GM19468 (cell line): ENCODE results near the gene RTN4RL1.

Experiments used
- ATAC-seq: cut with Tn5 transposase; IDR thresholded peaks from one replicate; pipeline ENCODE4 v1.9.1; 2021; ENCODE audit warnings: mild to moderate bottlenecking, moderate library complexity, moderate number of reproducible peaks; ENCODE audit not compliant: unreplicated experiment; ENCODE audit errors: extremely low read depth

RTN4RL1 gene

DNA sequence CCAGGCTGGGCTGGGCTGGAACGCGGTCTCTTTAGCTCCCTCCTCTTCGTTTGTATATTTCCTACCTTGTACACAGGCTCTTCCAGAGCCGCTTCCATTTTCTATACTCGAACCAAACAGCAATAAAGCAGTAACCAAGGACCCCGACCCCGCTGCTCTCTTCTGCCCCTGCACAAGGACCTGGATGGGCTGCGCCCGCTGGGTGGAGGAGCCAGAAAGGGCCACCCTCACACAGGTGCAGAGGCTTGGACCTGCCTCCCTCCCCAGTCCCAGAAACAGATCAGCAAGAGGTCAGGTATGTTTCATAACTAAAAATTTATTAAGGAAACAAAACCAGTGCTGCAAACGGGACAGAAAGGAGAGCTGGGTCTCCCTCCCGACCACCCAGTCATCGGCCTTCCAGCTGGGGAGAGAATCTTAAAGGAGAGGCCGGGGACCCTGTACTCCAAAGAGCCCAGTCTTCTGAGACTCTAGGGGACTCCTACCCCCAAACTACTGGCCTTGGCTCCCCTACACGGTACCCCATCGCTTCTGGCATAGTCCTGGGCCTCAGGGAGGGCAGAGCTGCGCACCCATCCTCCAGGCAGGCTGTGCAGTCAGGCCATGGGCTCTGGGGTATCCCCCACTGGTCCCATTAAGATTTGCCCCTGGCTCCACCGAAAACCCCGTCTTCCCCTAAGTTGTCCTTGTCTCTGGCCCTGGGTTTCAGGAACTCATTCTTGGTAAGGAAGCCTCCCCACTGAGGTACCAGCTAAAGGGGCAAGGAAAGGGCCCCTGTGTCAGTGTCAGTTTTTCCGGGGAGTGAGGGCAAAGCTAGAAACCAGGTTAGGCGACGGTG lies 34.6 kb upstream of the RTN4RL1 start:
- no peak for ATAC-seq

DNA sequence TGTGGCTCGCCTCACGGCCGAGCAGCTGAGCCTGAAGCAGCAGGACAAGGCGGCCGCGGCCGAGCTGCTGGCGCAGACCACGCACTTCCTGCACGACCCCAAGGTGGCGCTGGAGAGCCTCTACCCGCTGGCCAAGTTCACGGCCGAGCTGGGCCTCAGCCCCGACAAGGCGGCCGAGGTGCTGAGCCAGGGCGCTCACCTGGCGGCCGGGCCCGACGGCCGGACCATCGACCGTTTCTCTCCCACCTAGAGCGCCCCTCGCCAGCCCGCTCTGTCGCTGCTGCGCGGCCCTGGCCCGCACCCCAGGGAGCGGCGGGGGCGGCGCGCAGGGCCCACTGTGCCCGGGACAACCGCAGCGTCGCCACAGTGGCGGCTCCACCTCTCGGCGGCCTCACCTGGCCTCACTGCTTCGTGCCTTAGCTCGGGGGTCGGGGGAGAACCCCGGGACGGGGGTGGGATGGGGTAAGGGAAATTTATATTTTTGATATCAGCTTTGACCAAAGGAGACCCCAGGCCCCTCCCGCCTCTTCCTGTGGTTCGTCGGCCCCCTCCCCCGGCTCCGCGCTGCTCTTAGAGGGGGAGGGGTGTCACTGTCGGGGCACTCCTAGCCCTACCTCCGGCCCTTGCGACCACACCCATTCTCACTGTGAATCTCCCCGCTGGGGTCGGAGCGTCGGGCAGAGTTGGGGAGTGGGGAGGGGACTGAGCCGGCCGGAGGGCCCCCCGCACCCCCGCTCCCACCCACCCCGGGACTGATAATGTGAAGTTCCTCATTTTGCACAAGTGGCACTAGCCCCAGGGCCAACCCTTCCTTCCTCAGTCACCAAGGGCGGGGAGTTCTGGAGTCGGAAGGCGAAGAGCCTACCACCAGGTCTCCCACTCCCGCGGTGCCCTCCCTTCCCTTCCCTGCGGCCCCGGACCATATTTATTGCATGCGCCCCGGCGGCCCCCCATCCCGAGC lies 33.7 kb upstream of the RTN4RL1 start:
- no peak for ATAC-seq

DNA sequence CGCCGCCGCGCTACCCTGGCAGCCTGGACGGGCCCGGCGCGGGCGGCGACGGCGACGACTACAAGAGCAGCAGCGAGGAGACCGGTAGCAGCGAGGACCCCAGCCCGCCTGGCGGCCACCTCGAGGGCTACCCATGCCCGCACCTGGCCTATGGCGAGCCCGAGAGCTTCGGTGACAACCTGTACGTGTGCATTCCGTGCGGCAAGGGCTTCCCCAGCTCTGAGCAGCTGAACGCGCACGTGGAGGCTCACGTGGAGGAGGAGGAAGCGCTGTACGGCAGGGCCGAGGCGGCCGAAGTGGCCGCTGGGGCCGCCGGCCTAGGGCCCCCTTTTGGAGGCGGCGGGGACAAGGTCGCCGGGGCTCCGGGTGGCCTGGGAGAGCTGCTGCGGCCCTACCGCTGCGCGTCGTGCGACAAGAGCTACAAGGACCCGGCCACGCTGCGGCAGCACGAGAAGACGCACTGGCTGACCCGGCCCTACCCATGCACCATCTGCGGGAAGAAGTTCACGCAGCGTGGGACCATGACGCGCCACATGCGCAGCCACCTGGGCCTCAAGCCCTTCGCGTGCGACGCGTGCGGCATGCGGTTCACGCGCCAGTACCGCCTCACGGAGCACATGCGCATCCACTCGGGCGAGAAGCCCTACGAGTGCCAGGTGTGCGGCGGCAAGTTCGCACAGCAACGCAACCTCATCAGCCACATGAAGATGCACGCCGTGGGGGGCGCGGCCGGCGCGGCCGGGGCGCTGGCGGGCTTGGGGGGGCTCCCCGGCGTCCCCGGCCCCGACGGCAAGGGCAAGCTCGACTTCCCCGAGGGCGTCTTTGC lies 32.8 kb upstream of the RTN4RL1 start:
- no peak for ATAC-seq

DNA sequence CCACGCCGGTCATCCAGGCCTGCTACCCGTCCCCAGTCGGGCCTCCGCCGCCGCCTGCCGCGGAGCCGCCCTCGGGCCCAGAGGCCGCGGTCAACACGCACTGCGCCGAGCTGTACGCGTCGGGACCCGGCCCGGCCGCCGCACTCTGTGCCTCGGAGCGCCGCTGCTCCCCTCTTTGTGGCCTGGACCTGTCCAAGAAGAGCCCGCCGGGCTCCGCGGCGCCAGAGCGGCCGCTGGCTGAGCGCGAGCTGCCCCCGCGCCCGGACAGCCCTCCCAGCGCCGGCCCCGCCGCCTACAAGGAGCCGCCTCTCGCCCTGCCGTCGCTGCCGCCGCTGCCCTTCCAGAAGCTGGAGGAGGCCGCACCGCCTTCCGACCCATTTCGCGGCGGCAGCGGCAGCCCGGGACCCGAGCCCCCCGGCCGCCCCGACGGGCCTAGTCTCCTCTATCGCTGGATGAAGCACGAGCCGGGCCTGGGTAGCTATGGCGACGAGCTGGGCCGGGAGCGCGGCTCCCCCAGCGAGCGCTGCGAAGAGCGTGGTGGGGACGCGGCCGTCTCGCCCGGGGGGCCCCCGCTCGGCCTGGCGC lies 32.1 kb upstream of the RTN4RL1 start:
- no peak for ATAC-seq

DNA sequence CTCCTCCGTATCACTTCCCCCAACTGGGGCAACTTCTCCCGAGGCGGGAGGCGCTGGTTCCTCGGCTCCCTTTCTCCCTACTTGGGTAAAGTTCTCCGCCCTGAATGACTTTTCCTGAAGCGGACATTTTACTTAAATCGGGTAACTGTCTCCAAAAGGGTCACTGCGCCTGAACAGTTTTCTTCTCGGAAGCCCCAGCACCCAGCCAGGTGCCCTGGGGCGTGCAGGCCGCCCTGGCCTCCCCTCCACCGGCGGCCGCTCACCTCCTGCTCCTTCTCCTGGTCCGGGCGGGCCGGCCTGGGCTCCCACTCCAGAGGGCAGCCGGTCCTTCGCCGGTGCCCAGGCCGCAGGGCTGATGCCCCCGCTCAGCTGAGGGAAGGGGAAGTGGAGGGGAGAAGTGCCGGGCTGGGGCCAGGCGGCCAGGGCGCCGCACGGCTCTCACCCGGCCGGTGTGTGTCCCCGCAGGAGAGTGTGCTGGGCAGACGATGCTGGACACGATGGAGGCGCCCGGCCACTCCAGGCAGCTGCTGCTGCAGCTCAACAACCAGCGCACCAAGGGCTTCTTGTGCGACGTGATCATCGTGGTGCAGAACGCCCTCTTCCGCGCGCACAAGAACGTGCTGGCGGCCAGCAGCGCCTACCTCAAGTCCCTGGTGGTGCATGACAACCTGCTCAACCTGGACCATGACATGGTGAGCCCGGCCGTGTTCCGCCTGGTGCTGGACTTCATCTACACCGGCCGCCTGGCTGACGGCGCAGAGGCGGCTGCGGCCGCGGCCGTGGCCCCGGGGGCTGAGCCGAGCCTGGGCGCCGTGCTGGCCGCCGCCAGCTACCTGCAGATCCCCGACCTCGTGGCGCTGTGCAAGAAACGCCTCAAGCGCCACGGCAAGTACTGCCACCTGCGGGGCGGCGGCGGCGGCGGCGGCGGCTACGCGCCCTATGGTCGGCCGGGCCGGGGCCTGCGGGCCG lies 31.4 kb upstream of the RTN4RL1 start:
- ATAC-seq = no peak

DNA sequence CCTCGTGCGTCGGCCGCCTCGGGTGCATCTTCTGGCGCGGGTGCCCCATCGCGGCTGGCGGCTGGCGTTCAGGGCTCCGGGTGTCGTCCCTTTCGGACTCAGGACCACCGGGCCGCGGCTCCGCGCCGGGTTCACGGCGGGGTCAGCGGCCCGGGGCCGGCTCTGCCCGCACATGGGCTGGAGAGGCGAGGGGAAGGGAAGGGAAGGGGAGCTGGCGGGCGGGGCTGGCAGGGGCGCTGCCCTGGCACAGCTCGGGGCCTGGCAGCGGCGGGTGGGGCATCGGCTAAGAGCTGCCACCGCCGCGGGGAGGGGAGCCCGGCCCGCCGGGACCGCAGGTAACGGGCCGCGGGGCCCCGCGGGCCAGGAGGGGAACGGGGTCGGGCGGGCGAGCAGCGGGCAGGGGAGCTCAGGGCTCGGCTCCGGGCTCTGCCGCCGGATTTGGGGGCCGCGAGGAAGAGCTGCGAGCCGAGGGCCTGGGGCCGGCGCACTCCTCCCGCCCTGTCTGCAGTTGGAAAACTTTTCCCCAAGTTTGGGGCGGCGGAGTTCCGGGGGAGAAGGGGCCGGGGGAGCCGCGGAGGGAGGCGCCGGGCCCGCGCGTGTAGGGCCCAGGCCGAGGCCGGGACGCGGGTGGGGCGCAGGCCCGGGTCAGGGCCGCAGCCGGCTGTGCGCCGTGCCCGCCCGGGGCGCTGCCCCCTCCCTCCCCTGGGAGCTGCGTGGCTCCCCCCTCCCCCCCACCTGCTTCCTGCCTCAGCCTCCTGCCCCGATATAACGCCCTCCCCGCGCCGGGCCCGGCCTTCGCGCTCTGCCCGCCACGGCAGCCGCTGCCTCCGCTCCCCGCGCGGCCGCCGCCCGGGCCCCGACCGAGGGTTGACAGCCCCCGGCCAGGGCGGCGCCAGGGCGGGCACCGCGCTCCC lies 30.4 kb upstream of the RTN4RL1 start:
- ATAC-seq = no peak

DNA sequence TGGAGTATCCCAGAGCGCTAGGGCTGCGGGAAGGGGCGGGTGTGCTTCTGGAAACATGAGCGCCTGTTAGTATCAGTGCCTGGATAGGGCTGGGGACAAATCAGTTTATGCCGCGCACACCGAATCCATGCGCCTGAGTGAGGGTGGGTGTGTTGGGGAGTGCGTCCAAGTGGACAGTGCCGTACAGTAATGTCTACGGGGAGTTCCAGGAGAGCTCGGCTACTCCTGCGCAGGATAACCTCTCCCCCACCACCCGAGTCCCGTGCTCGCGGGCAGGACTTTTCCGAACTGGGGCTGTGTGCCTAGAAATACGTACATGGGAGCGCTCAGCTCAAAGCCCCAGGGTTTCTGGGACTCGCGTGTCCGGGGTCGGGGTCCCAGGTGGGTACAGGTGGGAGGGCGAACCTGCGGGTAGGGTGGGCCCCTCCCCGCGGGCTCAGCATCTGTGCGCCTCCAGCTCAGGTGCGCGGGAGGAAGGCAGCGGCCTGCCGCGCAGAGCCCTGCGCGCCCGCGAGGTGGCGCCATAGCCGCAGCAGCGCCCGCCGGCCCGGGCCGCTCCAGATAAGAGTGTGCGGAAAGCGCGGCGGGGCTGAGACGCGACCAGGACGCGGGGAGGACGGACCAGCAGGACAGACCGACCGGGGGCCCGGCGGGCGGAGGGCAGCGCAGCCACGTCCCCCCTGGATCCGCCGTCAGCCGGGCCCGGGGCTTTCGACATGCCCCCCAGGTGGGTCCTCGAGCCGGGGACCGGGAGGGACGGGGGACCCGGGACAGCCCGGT lies 29.6 kb upstream of the RTN4RL1 start, which contains the start of gene HIC1:
Gene HIC1 (plus strand): TSS at position 592 of the 780 bp plus-strand sequence. CDS start 1,588 bp downstream, outside the sequence.
- ATAC-seq = no peak

DNA sequence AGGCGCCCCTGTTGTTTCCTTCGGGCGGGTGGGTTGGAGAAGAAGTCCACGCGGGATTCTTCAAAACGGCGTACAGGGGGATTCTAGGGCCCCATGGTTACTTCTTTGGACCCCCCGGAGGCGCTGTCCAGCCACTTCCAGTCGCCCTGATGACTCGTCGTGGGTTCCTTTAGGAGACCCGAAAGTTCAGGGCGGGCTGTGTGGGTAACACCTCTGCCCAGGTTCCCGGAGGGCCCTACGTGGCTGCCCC lies 29.1 kb upstream of the RTN4RL1 start:
- ATAC-seq = no peak

DNA sequence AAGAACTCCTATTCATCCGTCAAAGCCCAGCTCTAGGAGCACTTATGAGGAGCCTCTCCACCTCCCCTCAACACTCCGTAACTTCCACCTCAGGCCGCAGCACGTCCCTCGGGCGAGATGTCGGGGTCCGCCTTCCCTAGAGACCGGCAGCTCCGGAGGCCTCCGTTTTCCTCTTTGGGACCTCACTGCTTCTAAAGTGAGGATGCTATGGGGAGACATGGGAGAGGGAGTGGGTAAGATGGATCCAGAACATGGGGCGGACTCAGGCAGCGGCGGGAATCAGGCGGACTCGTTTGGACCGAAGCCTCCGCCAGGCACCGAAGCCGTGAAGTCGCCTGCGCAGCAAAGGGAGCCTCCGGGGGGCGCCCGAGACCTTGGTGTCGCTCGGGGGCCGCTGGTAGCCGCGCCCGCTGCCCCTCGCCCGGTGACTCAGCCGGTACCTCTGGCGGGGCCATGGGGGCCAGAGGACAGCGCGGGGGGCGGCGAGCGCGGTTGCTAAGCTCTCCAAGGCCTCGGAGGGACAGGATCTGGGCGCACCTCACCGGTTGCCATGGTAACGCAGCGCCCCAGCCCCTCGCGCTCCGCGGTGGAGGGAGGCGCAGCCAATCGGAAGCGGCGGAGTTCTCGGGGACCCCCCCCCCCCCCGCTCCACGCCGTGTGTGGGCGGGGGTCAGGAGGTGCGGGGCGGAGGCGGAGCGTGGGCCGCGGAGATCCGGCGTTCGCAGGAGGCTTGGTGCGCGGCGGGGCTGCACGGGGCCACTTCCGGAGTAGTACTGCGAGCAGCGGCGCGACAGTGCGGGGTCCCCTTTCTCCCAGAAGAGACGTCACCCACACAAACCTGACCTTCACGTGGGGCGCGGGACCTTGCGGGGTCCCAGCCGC lies 28.5 kb upstream of the RTN4RL1 start:
- no peak for ATAC-seq

DNA sequence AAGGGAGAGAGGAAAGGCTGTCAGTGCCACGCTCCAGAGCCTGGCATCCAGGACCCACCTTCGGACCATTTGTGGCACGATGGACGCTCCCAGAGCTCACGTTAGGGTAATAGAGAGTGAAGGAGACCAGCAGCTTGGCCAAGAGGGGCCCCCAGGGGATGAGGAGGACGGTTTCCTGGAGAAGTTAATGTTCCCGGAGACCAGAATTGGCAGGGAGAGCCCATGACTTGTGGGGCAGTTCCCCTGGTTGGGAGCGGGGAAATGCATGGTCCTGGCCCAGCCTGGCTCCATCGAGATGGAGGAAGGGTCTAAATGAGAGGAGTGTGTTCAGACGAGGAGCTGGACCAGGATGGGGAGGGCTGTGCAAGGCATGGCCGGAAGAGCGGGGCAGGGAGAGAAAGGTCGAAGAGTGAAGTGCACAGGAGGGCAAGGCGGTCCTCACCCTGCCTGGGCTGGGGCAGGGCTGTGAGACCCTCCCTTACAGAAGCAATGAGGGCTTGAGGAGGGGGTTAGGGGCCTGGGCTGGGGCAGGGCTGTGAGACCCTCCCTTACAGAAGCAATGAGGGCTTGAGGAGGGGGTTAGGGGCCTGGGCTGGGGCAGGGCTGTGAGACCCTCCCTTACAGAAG lies 26.9 kb upstream of the RTN4RL1 start:
- ATAC-seq = no peak

DNA sequence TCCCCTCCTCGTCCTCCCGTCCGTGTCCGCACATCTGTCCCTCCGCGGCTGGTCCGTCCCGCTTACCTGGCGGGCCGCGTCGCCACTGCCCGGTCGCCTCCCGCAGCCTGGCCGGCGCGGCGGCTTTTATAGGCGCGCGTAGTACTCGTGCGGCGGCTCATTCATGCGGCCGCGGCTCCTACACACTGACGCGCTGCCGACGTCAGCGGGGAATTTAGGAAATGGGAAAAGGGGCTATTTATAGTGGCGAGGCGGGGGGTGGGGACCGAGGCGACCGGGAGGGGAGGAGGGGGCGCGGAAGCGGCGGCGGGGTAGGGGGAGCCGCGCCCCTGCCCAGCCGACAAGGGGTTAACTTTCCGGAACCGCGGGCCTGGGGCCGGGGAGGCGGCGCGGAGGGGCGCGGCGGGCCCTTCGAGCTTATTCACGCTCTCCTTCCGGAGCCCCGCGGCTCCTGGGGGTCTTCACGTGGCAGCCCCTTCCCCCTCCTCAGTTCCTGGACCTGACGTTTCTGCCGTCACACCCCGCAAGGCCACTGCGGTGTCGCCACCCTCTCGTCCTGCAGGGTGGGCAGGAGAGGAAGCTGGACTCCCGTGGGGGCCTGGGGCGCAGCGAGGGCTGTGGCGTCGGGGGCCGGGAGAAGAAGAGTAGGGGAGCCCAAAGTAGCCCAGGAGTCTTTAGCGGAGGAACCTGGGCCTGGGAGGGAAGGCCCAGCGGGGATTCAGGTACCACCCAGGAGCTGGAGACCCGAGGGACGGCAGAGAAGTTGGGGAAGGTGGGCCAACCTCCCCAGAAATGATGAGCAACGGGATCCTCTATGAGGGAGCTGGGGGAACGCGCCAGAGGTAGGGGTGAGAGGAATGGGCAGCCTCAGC lies 26.2 kb upstream of the RTN4RL1 start:
- ATAC-seq = no peak

DNA sequence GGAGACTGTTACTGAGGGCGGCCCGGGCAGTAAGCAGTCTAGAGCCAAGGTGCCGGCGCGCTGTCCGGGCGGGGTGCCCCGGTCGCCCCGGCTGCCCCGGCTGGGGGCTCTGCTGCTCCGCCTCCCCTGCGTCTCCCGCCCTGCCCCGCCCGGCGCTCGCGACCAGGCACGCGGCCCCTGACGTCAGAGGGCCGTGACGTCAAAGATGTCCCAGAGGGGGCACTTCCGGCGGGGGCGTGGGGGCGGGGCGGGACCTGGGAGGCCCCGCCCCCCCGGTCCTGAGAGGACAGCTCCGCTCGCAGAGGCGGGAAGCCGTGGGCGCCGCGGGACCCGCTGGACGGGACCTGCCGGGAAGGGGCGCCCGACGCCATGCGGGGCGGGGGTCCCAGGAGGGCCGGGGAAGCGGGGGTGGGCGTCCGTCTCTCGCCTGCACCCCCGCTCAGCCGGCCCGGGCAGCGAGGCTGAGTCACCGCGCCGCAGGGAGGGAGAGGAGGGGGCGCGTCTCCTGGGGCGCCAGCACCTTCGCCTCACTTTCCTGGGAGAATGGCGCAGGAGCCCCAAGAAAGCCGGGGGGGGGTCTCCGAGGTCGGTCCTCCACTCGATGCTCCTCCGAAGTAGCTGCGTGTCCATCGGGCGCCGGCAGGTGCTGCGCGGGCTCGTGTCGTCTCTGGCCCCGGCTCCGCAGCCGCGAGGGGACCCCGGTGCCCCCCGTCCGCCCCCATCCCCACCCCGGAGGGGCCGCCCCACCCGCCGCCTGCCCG lies 25.3 kb upstream of the RTN4RL1 start:
- ATAC-seq = peak; percentile 6

DNA sequence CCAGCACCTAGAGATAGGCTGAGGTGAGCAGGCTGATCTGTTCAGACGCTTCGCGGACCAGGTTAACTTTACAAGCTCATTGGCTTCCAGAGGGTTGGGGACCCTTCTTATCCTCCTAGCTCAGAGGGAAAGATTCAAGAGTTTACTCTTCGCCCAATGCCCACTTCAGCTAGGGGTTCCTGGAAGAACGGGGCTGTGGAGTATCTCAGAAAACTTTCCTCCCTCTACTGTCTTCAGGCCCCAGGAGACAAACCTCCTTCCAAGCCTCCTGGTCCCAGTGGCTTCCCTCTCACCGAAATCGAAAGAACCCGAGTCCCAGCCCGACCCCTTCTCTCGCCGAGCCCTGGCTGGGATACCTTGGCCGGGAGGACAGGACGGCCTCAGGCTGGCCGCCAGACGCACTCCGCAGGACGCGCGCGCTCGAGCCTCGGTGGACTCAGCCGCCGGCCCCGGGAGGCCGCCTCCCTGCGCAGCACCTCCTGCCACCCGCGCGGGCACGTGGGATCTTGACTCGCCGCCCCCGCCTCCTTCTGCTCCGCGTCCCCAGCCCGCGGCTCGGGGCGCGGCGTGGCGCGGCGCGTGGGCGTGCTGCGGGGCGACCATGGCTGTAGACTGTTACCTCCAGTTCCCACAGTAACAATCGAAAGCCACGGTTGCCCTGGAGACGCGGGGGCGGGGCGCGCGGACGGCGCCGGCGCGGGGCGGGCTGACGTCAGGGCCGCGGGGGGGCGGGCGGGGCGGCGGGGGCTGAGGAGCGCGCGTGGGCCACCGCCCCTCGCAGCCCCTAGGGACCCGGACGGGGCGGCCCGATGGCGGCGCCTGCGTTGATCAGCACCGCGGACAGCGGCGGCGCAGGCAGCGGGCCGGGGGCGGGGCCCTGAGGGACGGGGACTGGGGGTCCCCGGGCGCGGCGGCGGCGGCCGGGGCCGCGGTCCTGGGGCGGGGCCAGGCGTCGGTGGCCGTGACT lies 24.5 kb upstream of the RTN4RL1 start:
- peak; percentile 48 for ATAC-seq
